SJSA1 (cell line): ENCODE results near the gene SPTBN5. TPM values are rescaled to one million over a fixed set of nuclear protein-coding genes. Genes with fewer than 3 reads are reported as not detected.

Experiments used
- DNase-seq, 2 experiments: peaks; one replicate each; pipeline ENCODE4 v3.0.0-alpha.2; 2015 to 2020; ENCODE audit warnings: low spot score in 2 of 2, low read depth in 1 of 2
- H3K27ac ChIP-seq: fragments of 250-450 bp; sonication (Bioruptor Pico); 2 replicates; pipeline ENCODE4 v1.5.1; 2020; ENCODE audit warnings: mild to moderate bottlenecking, moderate library complexity
- H3K27me3 ChIP-seq: fragments of 250-450 bp; sonication (Bioruptor Pico); replicated peaks from 2 replicates; pipeline ENCODE4 v1.5.1; 2020; ENCODE audit warnings: mild to moderate bottlenecking, moderate library complexity
- H3K36me3 ChIP-seq: fragments of 250-450 bp; sonication (Bioruptor Pico); 2 replicates; pipeline ENCODE4 v1.5.1; 2020; ENCODE audit warnings: mild to moderate bottlenecking
- H3K4me1 ChIP-seq: fragments of 250-450 bp; sonication (Bioruptor Pico); replicated peaks from 2 replicates; pipeline ENCODE4 v1.6.1; 2021; ENCODE audit warnings: mild to moderate bottlenecking
- H3K4me3 ChIP-seq: fragments of 250-450 bp; sonication (Bioruptor Pico); 2 replicates; pipeline ENCODE4 v1.5.1; 2020; ENCODE audit warnings: mild to moderate bottlenecking
- H3K9me3 ChIP-seq: fragments of 250-450 bp; sonication (Bioruptor Pico); replicated peaks from 2 replicates; pipeline ENCODE4 v1.5.1; 2020; ENCODE audit warnings: mild to moderate bottlenecking
- total RNA-seq: library from RNA; depleted of rRNA; stranded (reverse); fragments of >200 nt; shearing (Covaris generic); gene quantifications from 2 replicates; pipeline ENCODE4 v1.2.3, GENCODE V29; 2014

SPTBN5 gene
- total RNA-seq, 1 experiment from 2014 or later = 0.34 TPM

- Histone ChIP-seq H3K4me1 (no peaks in the 10 kb centered on the region), H3K9me3 (no peaks in the 10 kb centered on the region), H3K4me3 (no peak overlapping the region), H3K27ac (no peak overlapping the region), H3K36me3 (no peaks in the 10 kb centered on the region), H3K27me3 (no peaks in the 10 kb centered on the region)
- DNase-seq = no peak
Observed at GRCh38 chr15:41855261-41855961, 38.4 kb downstream of the SPTBN5 start.

- Histone ChIP-seq H3K9me3 (no peaks in the 10 kb centered on the region), H3K36me3 (no peaks in the 10 kb centered on the region), H3K4me1 (no peaks in the 10 kb centered on the region)
Observed at GRCh38 chr15:41854443-41854842, 39.4 kb downstream of the SPTBN5 start.

DNA sequence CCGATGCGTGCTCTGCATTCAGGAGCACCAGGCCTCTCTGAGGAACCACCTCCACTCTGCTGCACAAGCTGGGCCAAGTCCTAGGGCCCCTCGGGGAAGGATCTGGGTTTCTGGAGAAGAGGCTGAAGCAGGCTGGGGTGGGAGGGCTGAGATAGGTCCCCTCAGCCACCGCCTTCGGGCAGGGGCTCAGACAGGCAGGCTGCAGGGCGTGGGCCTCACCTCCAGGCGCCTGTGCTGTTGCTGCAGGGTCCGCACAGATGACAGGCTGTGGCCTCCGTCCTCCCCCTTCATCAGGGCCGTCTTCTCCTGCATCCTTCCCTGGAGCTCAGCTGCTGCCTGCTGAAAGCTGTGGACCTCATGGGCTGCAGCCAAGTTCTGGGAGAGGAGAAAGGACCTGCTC is 40.0 kb downstream of the SPTBN5 start:
- no peaks in the 10 kb centered on the region for H3K4me1 ChIP-seq
- no peak for DNase-seq

More at GRCh38 chr15:41854443-41854842, 39.4 kb downstream of the SPTBN5 start:
- H3K27me3 ChIP-seq = no peaks in the 10 kb centered on the region
- no peak overlapping the region for H3K27ac ChIP-seq
- DNase-seq = no peak
- H3K4me3 ChIP-seq = no peak overlapping the region

DNA sequence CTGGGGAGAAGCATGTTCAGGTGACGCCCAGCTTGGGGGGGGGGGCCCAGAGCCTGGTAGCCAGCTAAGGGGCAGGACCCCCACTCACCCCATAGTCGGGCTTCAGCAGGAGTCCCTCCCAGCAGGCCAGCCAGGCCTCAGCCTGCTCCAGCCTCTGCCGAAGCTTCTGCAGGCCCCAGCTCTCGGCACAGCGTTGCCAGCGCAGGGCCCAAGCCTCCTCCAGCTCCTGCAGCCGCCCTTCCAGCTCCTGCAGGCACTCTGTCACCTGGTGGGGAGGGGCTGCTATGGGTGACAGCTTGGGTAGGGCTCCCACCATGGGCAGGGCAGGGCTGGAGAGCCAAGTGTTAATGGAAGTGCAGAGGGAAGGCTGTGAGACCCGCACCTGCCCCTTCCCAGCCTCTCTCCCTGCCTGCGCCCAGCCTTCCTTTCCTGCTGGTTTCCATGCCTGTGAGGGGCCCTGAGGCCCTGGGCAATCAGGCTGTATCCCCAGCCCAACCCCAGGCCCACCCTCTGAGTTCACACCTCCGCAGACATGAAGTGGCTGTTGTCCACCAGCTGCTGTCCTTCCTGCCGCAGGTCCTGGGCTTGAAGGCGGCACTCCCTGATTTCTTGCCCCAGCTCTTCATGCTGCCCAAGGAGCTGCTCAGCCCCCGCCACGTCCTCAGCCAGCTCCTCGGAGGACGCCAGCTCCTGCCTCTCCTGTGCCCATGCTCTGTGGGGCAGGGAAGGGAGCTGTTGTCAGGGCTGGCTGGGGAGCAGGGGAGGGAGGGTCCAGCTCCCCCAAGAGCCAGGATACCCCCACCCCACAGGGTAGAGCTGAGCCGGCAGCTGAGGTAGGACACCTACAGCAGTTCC is 40.9 kb downstream of the SPTBN5 start:
- Histone ChIP-seq H3K36me3 (peaks cover 3% of the 10 kb centered on the region; the same call in 1 of the 2 replicates), H3K4me3 (no peak overlapping the region), H3K27me3 (no peaks in the 10 kb centered on the region), H3K9me3 (no peaks in the 10 kb centered on the region), H3K27ac (no peak overlapping the region), H3K4me1 (no peaks in the 10 kb centered on the region)
- DNase-seq = no peak

More for the DNA sequence above, 40.0 kb downstream of the SPTBN5 start:
- H3K27me3 ChIP-seq = no peaks in the 10 kb centered on the region
- no peak overlapping the region for H3K4me3 ChIP-seq
- H3K36me3 ChIP-seq = no peaks in the 10 kb centered on the region
- no peak overlapping the region for H3K27ac ChIP-seq
- no peaks in the 10 kb centered on the region for H3K9me3 ChIP-seq

DNA sequence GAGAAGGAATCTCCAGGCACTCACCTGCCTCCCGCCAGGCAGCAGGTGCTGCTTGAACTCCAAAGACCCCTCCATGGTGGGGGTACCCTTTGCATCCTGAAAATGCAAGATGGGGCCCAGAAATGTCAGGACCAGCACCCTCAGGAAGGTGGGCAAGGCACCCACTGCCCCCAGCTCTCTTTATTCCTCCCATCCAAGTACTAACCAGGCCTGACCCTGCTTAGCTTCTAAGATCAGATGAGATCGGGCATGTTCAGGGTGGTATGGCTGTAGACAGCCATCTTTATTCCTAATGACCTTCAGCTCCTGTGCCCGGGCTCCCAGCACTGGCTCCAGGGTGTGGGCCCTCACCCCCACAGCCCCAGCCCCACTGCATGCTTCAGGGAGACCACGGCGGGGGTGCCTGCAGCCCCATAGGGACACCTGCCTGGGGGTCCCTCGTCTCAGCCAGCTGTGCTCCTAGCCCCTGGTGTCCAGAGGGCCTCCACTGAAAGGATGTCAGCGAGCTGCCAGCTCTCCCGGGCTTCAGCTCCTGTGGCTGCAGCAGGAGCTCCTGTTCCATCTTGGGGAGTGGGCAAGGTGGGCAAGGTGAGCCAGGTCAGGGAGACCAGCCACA is 42.0 kb downstream of the SPTBN5 start:
- H3K36me3 ChIP-seq = peaks cover 8% of the 10 kb centered on the region; the same call in 1 of the 2 replicates
- H3K9me3 ChIP-seq = no peaks in the 10 kb centered on the region
- H3K4me3 ChIP-seq = no peak overlapping the region
- H3K27me3 ChIP-seq = no peaks in the 10 kb centered on the region
- DNase-seq = no peak
- no peaks in the 10 kb centered on the region for H3K4me1 ChIP-seq
- no peak overlapping the region for H3K27ac ChIP-seq

DNA sequence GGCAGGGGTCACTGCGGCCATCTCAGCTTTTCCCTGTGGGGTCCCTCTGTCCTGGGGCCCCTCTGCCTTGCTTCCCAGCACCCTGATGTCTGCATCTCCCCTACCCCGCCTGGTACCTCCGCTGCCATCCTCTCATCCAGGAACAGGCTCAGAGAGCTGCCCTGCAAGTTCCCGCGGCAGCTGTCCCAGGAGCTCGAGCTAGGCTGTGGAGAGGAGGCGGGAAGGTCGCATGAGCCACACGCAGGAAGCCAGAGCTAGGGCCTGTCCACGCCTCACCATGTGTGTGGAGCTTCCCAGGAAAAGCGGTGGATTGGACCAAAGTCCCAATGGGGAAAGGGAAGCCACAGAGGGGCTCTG is 42.7 kb downstream of the SPTBN5 start:
- no peak for DNase-seq
- no peak overlapping the region for H3K27ac ChIP-seq
- H3K9me3 ChIP-seq = no peaks in the 10 kb centered on the region
- H3K4me1 ChIP-seq = no peaks in the 10 kb centered on the region
- H3K27me3 ChIP-seq = no peaks in the 10 kb centered on the region
- peaks cover 8% of the 10 kb centered on the region; the same call in 1 of the 2 replicates for H3K36me3 ChIP-seq
- no peak overlapping the region for H3K4me3 ChIP-seq

DNA sequence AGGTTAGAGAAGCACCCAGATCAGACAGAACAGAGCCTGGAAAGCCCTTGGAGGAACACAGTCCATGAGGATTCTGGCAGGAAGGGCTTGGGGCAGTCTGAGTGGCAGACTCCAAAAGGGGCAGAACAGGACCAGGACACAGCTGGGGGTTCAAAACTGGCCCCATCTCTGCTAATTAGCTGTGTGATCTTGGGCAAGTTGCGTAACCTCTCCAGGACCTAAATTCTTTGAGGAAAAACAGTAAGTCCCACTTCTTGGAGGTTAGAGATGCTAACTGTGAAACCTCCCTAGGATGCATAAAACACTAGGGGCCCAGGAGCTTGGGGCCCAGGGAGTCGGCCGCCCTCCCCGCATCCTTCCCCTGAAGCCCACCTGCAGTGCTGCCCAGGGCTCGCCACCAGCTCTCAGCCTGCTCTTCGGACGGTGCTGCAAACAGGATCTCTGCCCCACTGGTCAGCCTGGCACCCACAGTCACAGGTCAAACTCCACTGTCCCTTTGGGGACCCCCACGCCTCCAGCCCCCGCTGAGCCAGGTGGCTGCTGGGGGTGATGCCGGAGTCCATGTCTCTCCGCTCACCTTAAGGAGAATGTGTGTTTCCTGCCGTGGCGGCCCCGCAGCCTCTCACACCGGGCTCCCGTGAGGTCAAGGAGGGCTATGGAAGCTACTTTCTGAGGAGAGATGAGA is 43.2 kb downstream of the SPTBN5 start:
- Histone ChIP-seq H3K27me3 (no peaks in the 10 kb centered on the region), H3K27ac (no peak overlapping the region), H3K4me1 (no peaks in the 10 kb centered on the region), H3K36me3 (peaks cover 8% of the 10 kb centered on the region; the same call in 1 of the 2 replicates), H3K9me3 (no peaks in the 10 kb centered on the region), H3K4me3 (no peak overlapping the region)
- no peak for DNase-seq

GRCh38 chr15:41849861-41850260 is 44.0 kb downstream of the SPTBN5 start:
- no peaks in the 10 kb centered on the region for H3K27me3 ChIP-seq
- H3K9me3 ChIP-seq = no peaks in the 10 kb centered on the region
- no peak overlapping the region for H3K27ac ChIP-seq
- H3K4me3 ChIP-seq = no peak overlapping the region
- DNase-seq = no peak
- H3K4me1 ChIP-seq = no peaks in the 10 kb centered on the region
- H3K36me3 ChIP-seq = peaks cover 8% of the 10 kb centered on the region; the same call in 1 of the 2 replicates

DNA sequence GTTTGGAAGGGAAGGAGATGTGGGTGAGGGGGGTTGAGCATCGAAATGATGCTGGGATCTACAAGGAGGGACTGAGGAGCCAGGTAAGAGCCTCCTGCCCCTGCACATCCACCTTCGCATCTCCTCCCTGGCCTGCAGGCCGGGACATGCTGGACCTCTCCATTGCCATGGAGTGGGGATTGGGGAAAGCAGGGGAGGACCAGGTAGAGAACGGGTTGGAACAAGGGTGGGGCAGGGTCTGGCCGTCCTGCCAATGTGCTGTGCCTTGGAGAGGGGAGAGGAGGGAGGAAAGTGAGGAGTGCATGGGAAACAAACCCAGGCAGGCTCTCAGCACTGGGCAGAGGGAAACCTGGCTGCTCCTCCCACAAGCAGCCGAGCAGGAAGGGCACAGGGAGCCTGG is 44.6 kb downstream of the SPTBN5 start:
- Histone ChIP-seq H3K36me3 (peaks cover 8% of the 10 kb centered on the region; the same call in 1 of the 2 replicates), H3K27ac (no peak overlapping the region), H3K4me1 (no peaks in the 10 kb centered on the region), H3K4me3 (no peak overlapping the region), H3K27me3 (no peaks in the 10 kb centered on the region), H3K9me3 (no peaks in the 10 kb centered on the region)
- no peak for DNase-seq

DNA sequence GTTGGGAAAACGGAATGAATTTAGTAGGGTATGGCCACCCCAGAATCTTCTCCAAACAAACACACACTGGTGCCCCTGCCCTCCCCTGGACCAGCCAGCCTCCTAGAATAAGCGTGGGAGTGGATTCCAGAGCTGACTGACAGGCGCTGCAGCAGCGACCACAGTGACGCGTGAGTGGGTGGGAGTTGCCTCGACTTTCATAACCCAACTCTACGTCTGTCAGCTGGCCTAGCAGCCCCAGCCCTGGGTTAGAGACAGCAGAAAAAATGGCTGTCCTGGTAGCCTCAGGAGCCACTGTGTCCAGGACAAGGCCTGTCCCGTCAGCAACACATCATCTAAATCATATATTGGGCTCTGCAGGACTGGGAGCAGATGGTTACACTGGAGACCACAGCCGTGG is 45.2 kb downstream of the SPTBN5 start:
- H3K9me3 ChIP-seq = no peaks in the 10 kb centered on the region
- no peaks in the 10 kb centered on the region for H3K27me3 ChIP-seq
- no peak overlapping the region for H3K27ac ChIP-seq
- no peak overlapping the region for H3K4me3 ChIP-seq
- no peaks in the 10 kb centered on the region for H3K4me1 ChIP-seq
- peaks cover 8% of the 10 kb centered on the region; the same call in 1 of the 2 replicates for H3K36me3 ChIP-seq
- no peak for DNase-seq

GRCh38 chr15:41847981-41848380 is 45.9 kb downstream of the SPTBN5 start:
- Histone ChIP-seq H3K27me3 (no peaks in the 10 kb centered on the region), H3K27ac (no peak overlapping the region), H3K4me1 (no peaks in the 10 kb centered on the region), H3K9me3 (no peaks in the 10 kb centered on the region), H3K36me3 (peaks cover 8% of the 10 kb centered on the region; the same call in 1 of the 2 replicates), H3K4me3 (no peak overlapping the region)
- DNase-seq = no peak

DNA sequence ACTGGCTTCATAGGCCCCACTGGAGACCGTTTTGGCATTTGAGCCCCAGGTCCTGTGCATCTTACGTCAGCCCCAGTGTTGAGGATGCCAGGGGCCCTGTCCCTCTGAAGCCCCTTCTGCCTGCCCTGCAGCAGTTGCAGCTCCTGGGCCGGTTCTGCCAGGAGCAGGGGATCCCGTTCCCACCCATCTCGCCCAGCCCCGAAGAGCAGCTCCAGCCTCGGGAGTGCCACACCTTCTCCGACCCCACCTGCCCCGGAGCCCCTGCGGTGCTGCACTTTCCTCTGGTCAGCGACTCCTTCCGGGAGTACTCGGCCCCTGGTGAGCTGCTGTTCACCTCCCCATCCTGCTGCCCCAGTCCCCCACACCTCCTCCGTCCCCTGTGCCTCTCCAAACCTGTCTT is 46.6 kb downstream of the SPTBN5 start:
- Histone ChIP-seq H3K9me3 (no peaks in the 10 kb centered on the region), H3K27ac (no peak overlapping the region), H3K4me3 (no peak overlapping the region), H3K27me3 (no peaks in the 10 kb centered on the region), H3K36me3 (peaks cover 8% of the 10 kb centered on the region; the same call in 1 of the 2 replicates), H3K4me1 (no peaks in the 10 kb centered on the region)
- DNase-seq = no peak

GRCh38 chr15:41844814-41845213 is 49.0 kb downstream of the SPTBN5 start:
- Histone ChIP-seq H3K36me3 (peaks cover 8% of the 10 kb centered on the region; the same call in 1 of the 2 replicates), H3K9me3 (no peaks in the 10 kb centered on the region), H3K4me3 (no peak overlapping the region), H3K27ac (no peak overlapping the region), H3K27me3 (no peaks in the 10 kb centered on the region), H3K4me1 (no peaks in the 10 kb centered on the region)
- no peak for DNase-seq
